Tibial nerve (tissue), 4 donors: ENCODE results near the gene ANXA5. TPM values are rescaled to one million over a fixed set of nuclear protein-coding genes. Genes with fewer than 3 reads are reported as not detected.

Experiments used
- DNase-seq, 2 donors: peaks; one replicate each; pipeline ENCODE4 v3.0.0-alpha.2; 2019; ENCODE audit warnings: low spot score in 2 of 2
- H3K27ac ChIP-seq, 4 donors: fragments of 200-600 bp; sonication (generic) in 3 of 4; one replicate each; pipeline ENCODE4 v1.5.1; 2017 to 2019; ENCODE audit warnings: mild to moderate bottlenecking in 1 of 4
- H3K27me3 ChIP-seq, 2 donors: fragments of 200-600 bp; sonication (generic) in 1 of 2; one replicate each; pipeline versions ENCODE4 v1.5.1 to v1.6.0; 2017 to 2019
- H3K36me3 ChIP-seq, 3 donors: fragments of 200-600 bp; sonication (generic); one replicate each; pipeline ENCODE4 v1.5.1; 2018 to 2019
- H3K4me1 ChIP-seq, 4 donors: fragments of 200-600 bp; sonication (generic) in 3 of 4; one replicate each; pipeline ENCODE4 v1.5.1; 2017 to 2019
- H3K4me3 ChIP-seq, 4 donors: fragments of 200-600 bp; sonication (generic) in 3 of 4; one replicate each; pipeline ENCODE4 v1.5.1; 2017 to 2019; ENCODE audit warnings: mild to moderate bottlenecking in 1 of 4, moderate library complexity in 1 of 4
- H3K9me3 ChIP-seq, 4 donors: fragments of 200-600 bp; sonication (generic) in 3 of 4; one replicate each; pipeline ENCODE4 v1.5.1; 2017 to 2019
- CTCF ChIP-seq, 5 experiments: fragments of 200-600 bp in 3 of 5; fragments of 450-650 bp in 2 of 5; sonication (generic) in 3 of 5; IDR thresholded peaks; one replicate each; pipeline ENCODE4 v1.5.1; 2016 to 2019; ENCODE audit warnings: antibody characterized with exemption in 5 of 5, mild to moderate bottlenecking in 3 of 5, moderate library complexity in 2 of 5
- EP300 ChIP-seq, 2 donors: sonication (generic); formaldehyde crosslinking; IDR thresholded peaks; one replicate each; pipeline ENCODE4 v1.6.1; 2017; ENCODE audit warnings: antibody characterized with exemption in 2 of 2, mild to moderate bottlenecking in 1 of 2
- POLR2A ChIP-seq, 2 donors: fragments of 450-650 bp; IDR thresholded peaks; one replicate each; pipeline ENCODE4 v1.6.1; 2017; ENCODE audit warnings: antibody characterized with exemption in 2 of 2, mild to moderate bottlenecking in 2 of 2, moderate library complexity in 2 of 2
- WGBS, 2 donors: methylation state at CpG; one replicate each; pipeline ENCODE4 v1.1.5; 2018; 5-methylcytosine and 5-hydroxymethylcytosine counted together
- total RNA-seq, 4 donors: library from RNA; depleted of rRNA; stranded (reverse); fragments of >200 nt; gene quantifications; one replicate each; pipeline ENCODE4 v1.1.0, GENCODE V29; 2016

The ANXA5 gene
- 100 to 1,000 TPM; 137 to 276 (median 267) TPM for total RNA-seq

GRCh38 chr4:121696581-121697461 is at the start of gene ANXA5:
ANXA5 (minus strand) TSS chr4:121696980; CDS start chr4:121696589, 391 bp downstream.
- WGBS, 2 donors = 0 to 1% methylated on average over 17 to 63 of the region's 91 CpGs
- Histone ChIP-seq H3K36me3 (no peaks in the 10 kb centered on the region), H3K4me3 (peak within 1 kb of the TSS; percentile 92 to 99 (median 96)), H3K27ac (peak within 1 kb of the TSS; percentile 95 to 100 (median 97)), H3K9me3 (no peaks in the 10 kb centered on the region), H3K27me3 (no peaks in the 10 kb centered on the region), H3K4me1 (peaks cover 2 to 58% (median 33%) of the 10 kb centered on the region in 4 donors)
- TF ChIP-seq POLR2A (IDR thresholded peaks at IDR 0.05) (peak in 1 of 2 donors; percentile 82), EP300 (IDR thresholded peaks at IDR 0.05) (peak in 1 of 2 donors; percentile 83), CTCF (IDR thresholded peaks at IDR 0.05) (peak in 4 of 5 experiments; percentile 34 to 61 (median 46))
- DNase-seq = peak; percentile 68 to 71

- Histone ChIP-seq H3K36me3 (no peaks in the 10 kb centered on the region), H3K9me3 (no peaks in the 10 kb centered on the region), H3K27me3 (no peaks in the 10 kb centered on the region), H3K4me1 (no peaks in the 10 kb centered on the region), H3K27ac (no peak overlapping the region), H3K4me3 (no peak overlapping the region)
- TF ChIP-seq POLR2A (IDR thresholded peaks at IDR 0.05) = no peak
- 59% methylated on average over 3 of the region's 3 CpGs for WGBS, 2 donors
- DNase-seq = no peak
These were observed 46.0 kb upstream of the ANXA5 start for GRCh38 chr4:121742794-121743193.

GRCh38 chr4:121741751-121742150 is 45.0 kb upstream of the ANXA5 start:
- DNase-seq = no peak
- 24 to 41% methylated on average over 7 of the region's 7 CpGs for WGBS, 2 donors
- no peaks in the 10 kb centered on the region for H3K27me3 ChIP-seq
- no peaks in the 10 kb centered on the region for H3K36me3 ChIP-seq
- no peaks in the 10 kb centered on the region for H3K4me1 ChIP-seq
- H3K9me3 ChIP-seq = no peaks in the 10 kb centered on the region
- H3K27ac ChIP-seq = no peak overlapping the region
- TF ChIP-seq CTCF (IDR thresholded peaks at IDR 0.05) (no peak), POLR2A (IDR thresholded peaks at IDR 0.05) (no peak), EP300 (IDR thresholded peaks at IDR 0.05) (no peak)
- H3K4me3 ChIP-seq = no peak overlapping the region

- H3K36me3 ChIP-seq = no peaks in the 10 kb centered on the region
- no peak overlapping the region for H3K27ac ChIP-seq
- H3K4me1 ChIP-seq = no peaks in the 10 kb centered on the region
- H3K27me3 ChIP-seq = no peaks in the 10 kb centered on the region
- WGBS, 2 donors = 70 to 74% methylated on average over 12 of the region's 12 CpGs
- TF ChIP-seq EP300 (IDR thresholded peaks at IDR 0.05) = no peak
- TF ChIP-seq CTCF (IDR thresholded peaks at IDR 0.05) = no peak
- no peak for TF ChIP-seq POLR2A (IDR thresholded peaks at IDR 0.05)
- no peak for DNase-seq
- no peaks in the 10 kb centered on the region for H3K9me3 ChIP-seq
- no peak overlapping the region for H3K4me3 ChIP-seq
These were observed 44.1 kb upstream of the ANXA5 start for GRCh38 chr4:121740796-121741409.

GRCh38 chr4:121739575-121739974 is 42.8 kb upstream of the ANXA5 start:
- no peak for TF ChIP-seq CTCF (IDR thresholded peaks at IDR 0.05)
- TF ChIP-seq EP300 (IDR thresholded peaks at IDR 0.05) = no peak
- TF ChIP-seq POLR2A (IDR thresholded peaks at IDR 0.05) = no peak
- Histone ChIP-seq H3K36me3 (no peaks in the 10 kb centered on the region), H3K27ac (no peak overlapping the region), H3K4me1 (no peaks in the 10 kb centered on the region), H3K4me3 (no peak overlapping the region), H3K9me3 (no peaks in the 10 kb centered on the region), H3K27me3 (no peaks in the 10 kb centered on the region)
- WGBS, 2 donors = 68 to 76% methylated on average over 2 of the region's 2 CpGs
- no peak for DNase-seq
